HepG2 (cell line): Measurements from ENCODE around the gene MGMT. TPM values are rescaled to one million over a fixed set of nuclear protein-coding genes. Genes with fewer than 3 reads are reported as not detected.
A peak's percentile ranks its signal among the peaks of the same experiment; 100 is the strongest.

Experiments
- CEBPG ChIP-seq: IDR thresholded peaks from 2 replicates; pipeline ENCODE4 v1.6.1; 2016
- HIC2 ChIP-seq: sonication (generic); formaldehyde crosslinking; IDR thresholded peaks from 2 replicates; pipeline ENCODE4 v1.9.0; 2022; ENCODE audit warnings: low read depth, missing genetic modification reagents
- PHF8 ChIP-seq: sonication (generic); formaldehyde crosslinking; IDR thresholded peaks from 2 replicates; pipeline ENCODE4 v1.5.0; 2020; ENCODE audit warnings: missing genetic modification reagents
- TEF ChIP-seq: sonication (generic); formaldehyde crosslinking; IDR thresholded peaks from 2 replicates; pipeline ENCODE4 v1.5.0; 2020; ENCODE audit warnings: missing genetic modification reagents
- TFAP4 ChIP-seq: sonication (generic); IDR thresholded peaks from 2 replicates; pipeline ENCODE4 v1.6.1; 2016; ENCODE audit warnings: low read depth, borderline replicate concordance
- ZNF230 ChIP-seq: sonication (generic); formaldehyde crosslinking; IDR thresholded peaks from 2 replicates; pipeline ENCODE4 v1.4.0; 2020; ENCODE audit warnings: mild to moderate bottlenecking, missing genetic modification reagents
- ZNF407 ChIP-seq: sonication (generic); formaldehyde crosslinking; IDR thresholded peaks from one replicate; pipeline ENCODE4 v1.5.1; 2020; ENCODE audit warnings: mild to moderate bottlenecking, missing genetic modification reagents; ENCODE audit errors: not compliant biosample characterization
- ZNF598 ChIP-seq: sonication (generic); formaldehyde crosslinking; IDR thresholded peaks from 2 replicates; pipeline ENCODE4 v1.5.1; 2020; ENCODE audit warnings: mild to moderate bottlenecking, missing genetic modification reagents, borderline replicate concordance
- ZNF781 ChIP-seq: sonication (generic); formaldehyde crosslinking; IDR thresholded peaks from 2 replicates; pipeline ENCODE4 v1.5.1; 2020; ENCODE audit warnings: borderline replicate concordance, mild to moderate bottlenecking, missing genetic modification reagents; ENCODE audit errors: not compliant biosample characterization
- polyA plus RNA-seq, 8 experiments: library from polyadenylated mRNA; depleted of rRNA in 3 of 8; stranded (reverse) in 7 of 8; unstranded in 1 of 8; fragments of >200 nt; fragmentation: Illumina TruSeq in 4 of 8; extraction: Trizol in 4 of 8; gene quantifications; 2 replicates each; pipeline versions ENCODE4 v1.2.1 to v1.2.3, GENCODE V29; 2011 to 2016; ENCODE audit warnings: low read depth in 4 of 8, missing spikeins in 1 of 8, mixed read lengths in 1 of 8; ENCODE audit not compliant: insufficient read depth in 1 of 8
- total RNA-seq, 5 experiments: library from RNA; depleted of rRNA; stranded (reverse); fragments of >200 nt; fragmentation: Illumina TruSeq; extraction: Trizol; gene quantifications; 2 replicates each; pipeline ENCODE4 v1.2.3, GENCODE V29; 2016; ENCODE audit warnings: low read depth in 1 of 5
- TF ChIP-seq, protein P1 (sequence below): sonication (generic); formaldehyde crosslinking; IDR thresholded peaks from 2 replicates; pipeline ENCODE4 v1.8.1; 2023; ENCODE audit warnings: missing genetic modification reagents, inconsistent platforms, borderline replicate concordance
- TF ChIP-seq, protein P2 (sequence below): sonication (generic); formaldehyde crosslinking; IDR thresholded peaks from 2 replicates; pipeline ENCODE4 v1.4.0; 2020; ENCODE audit warnings: missing genetic modification reagents, borderline replicate concordance

The MGMT gene
- total and polyA plus RNA-seq, 2 of the 13 experiments (the other 11 are each of a cell fraction or from before 2014, with no cell fraction given): 12.0 to 19.5 TPM

- TF ChIP-seq TFAP4: peak; percentile 35; the same call in 1 of the 2 replicates
- TF ChIP-seq ZNF407 (CRISPR knock-in tag): no peak
- TF ChIP-seq, protein P1, sequence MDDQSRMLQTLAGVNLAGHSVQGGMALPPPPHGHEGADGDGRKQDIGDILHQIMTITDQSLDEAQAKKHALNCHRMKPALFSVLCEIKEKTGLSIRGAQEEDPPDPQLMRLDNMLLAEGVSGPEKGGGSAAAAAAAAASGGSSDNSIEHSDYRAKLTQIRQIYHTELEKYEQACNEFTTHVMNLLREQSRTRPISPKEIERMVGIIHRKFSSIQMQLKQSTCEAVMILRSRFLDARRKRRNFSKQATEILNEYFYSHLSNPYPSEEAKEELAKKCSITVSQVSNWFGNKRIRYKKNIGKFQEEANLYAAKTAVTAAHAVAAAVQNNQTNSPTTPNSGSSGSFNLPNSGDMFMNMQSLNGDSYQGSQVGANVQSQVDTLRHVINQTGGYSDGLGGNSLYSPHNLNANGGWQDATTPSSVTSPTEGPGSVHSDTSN (CRISPR knock-in tag): no peak
- TF ChIP-seq, protein P2, sequence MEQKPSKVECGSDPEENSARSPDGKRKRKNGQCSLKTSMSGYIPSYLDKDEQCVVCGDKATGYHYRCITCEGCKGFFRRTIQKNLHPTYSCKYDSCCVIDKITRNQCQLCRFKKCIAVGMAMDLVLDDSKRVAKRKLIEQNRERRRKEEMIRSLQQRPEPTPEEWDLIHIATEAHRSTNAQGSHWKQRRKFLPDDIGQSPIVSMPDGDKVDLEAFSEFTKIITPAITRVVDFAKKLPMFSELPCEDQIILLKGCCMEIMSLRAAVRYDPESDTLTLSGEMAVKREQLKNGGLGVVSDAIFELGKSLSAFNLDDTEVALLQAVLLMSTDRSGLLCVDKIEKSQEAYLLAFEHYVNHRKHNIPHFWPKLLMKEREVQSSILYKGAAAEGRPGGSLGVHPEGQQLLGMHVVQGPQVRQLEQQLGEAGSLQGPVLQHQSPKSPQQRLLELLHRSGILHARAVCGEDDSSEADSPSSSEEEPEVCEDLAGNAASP (CRISPR knock-in tag): 0 out of 2 replicates have a peak, but pooled peaks have one; percentile 21
- TF ChIP-seq HIC2 (CRISPR knock-in tag): no peak
- peak; percentile 67 for TF ChIP-seq CEBPG (CRISPR knock-in tag)
- no peak for TF ChIP-seq PHF8 (CRISPR knock-in tag)
- TF ChIP-seq ZNF230 (CRISPR knock-in tag): no peak
- TF ChIP-seq ZNF781: no peak
- no peak for TF ChIP-seq ZNF598 (CRISPR knock-in tag)
- TF ChIP-seq TEF: no peak
Measured at GRCh38 chr10:129500617-129501339, 33.7 kb downstream of the MGMT start (continued).
